Gastrocnemius medialis (tissue), 4 donors: Measurements from ENCODE around the gene NPFF.

Experiments
- CTCF ChIP-seq, 5 experiments: fragments of 450-650 bp in 3 of 5; fragments of 200-600 bp in 2 of 5; sonication (generic) in 2 of 5; IDR thresholded peaks in 4 of 5; conservative IDR thresholded peaks in 1 of 5; 1 replicate in 4 of 5; 2 replicates in 1 of 5; pipeline ENCODE4 v1.5.1; 2016 to 2019; ENCODE audit warnings: antibody characterized with exemption in 5 of 5, mild to moderate bottlenecking in 3 of 5, moderate library complexity in 3 of 5
- POLR2A ChIP-seq, 2 donors: fragments of 450-650 bp; IDR thresholded peaks; one replicate each; pipeline ENCODE4 v1.6.1; 2017; ENCODE audit warnings: antibody characterized with exemption in 2 of 2, mild to moderate bottlenecking in 2 of 2, moderate library complexity in 2 of 2

GRCh38 chr12:53493610-53494391, 13.5 kb downstream of the NPFF start:
- TF ChIP-seq POLR2A (IDR thresholded peaks at IDR 0.05) (no peak), CTCF (IDR thresholded peaks at IDR 0.05 in 4 of 5, conservative IDR thresholded peaks at IDR 0.05 in 1 of 5) (no peak)
